ENCODE data around the gene TXN2.
"Not testable (repeated sequence)": the region's sequence is repeated elsewhere in the genome, so short reads cannot be mapped to it uniquely, and the experiment has no call there.

The TXN2 gene, protein sequence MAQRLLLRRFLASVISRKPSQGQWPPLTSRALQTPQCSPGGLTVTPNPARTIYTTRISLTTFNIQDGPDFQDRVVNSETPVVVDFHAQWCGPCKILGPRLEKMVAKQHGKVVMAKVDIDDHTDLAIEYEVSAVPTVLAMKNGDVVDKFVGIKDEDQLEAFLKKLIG

GRCh38 chr22:36481393-36482168, at the start of gene TXN2:
Gene TXN2 (minus strand): TSS chr22:36481640. CDS start chr22:36480837, 803 bp downstream.
- DNase-seq (ENCODE audit: low read depth in 2 of 2): peak; percentile 85 to 94

DNA sequence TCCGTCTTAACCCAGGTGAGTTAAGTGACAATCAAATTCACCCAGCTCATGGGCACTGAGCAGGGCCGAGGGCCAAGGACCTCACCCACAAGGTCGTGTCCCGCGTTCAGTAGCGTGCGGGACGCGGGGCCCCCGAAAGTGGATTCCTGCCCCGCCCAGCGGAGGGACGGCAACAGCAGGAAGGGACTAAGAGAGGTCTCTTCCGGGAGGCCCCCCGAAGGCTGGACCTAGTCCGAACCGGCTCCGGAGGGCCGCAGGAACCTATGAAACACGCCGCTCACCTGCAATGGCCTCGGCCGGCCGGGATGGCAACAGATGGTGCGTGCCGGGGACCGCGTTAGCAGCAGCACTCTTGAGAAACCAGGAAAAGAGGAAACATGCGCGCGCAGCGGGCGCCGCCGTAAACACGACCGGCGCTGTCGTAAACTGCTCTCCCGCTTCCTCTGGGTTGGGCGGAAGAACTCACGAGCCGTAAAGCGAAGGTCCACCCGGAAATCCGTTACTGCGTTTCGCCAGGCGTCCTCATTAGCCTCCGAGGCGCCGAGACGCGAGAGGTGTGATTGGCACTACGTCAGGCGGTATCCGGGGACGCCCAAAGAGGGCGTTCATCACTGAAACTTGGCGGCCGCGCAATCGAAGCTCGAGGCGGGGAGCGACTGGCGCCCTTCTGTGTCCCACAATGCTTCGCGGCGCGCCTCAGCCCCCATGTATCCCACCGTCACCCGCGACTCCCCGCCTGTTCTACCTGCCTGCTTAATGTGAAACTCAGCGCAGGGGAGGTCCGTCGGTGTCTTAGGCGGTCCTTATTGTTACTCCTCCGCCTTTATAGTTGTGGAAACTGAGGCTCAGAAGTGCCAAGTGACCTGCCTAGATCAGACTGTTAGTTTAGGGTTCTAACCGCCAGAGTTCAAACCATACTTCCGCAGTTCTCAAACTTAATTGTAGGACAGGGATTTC, 47.6 kb upstream of the TXN2 start, which contains the start of gene EIF3D:
TSS of gene EIF3D (minus strand) at position 372 of the 957 bp plus-strand sequence. CDS start 3,045 bp downstream, outside the sequence.
- DNase-seq (ENCODE audit: low read depth in 2 of 2): peak; percentile 97 to 98

- no peak for DNase-seq (ENCODE audit: low read depth in 2 of 2)
These were observed 46.9 kb upstream of the TXN2 start for GRCh38 chr22:36528341-36528740.

GRCh38 chr22:36522662-36523061, 41.2 kb upstream of the TXN2 start:
- DNase-seq (ENCODE audit: low read depth in 2 of 2): no peak

DNA sequence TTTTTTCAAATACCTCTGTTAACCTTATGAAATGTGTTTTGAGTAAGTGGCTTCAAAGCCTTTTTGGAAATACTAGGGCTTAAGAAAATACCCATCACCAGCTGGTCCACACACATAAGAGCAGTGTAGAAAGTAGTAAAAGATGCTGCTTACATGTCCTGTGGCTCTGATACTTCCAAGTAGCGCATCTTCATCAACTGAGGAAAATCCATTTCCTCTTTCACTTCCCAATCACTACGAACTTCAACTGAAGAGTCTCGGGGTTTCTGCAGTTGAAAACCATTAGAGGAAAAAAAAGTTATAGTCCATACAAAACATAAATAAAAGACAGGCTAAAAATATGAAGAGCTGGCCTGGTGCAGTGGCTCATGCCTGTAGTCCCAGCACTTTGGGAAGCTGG, 39.0 kb upstream of the TXN2 start:
- DNase-seq (ENCODE audit: low read depth in 2 of 2): no peak

- DNase-seq (ENCODE audit: low read depth in 2 of 2): not testable (repeated sequence)
These were observed 38.5 kb upstream of the TXN2 start for GRCh38 chr22:36519906-36520305.

DNA sequence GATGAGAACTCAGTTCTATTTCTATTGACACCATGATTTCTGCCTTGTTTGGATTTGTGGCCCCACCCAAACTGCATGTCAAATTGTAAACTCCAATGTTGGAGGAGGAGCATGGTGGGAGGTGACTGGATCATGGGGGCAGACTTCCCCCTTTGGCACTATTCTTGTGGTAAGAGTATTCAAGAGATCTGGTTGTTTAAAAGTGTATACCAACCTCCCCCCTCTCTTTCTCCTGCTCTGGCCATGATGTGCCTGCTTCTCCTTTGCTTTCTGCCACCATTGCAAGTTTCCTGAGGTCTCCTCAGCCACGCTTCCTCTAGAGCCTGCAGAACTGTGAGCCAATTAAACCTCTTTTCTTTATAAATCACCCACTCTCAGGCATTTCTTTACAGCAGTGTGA, 33.3 kb upstream of the TXN2 start:
- no peak for DNase-seq (ENCODE audit: low read depth in 2 of 2)

- no peak for DNase-seq (ENCODE audit: low read depth in 2 of 2)
These were observed 31.6 kb upstream of the TXN2 start for GRCh38 chr22:36512991-36513390.

- DNase-seq (ENCODE audit: low read depth in 2 of 2): no peak
These were observed 30.9 kb upstream of the TXN2 start for GRCh38 chr22:36512333-36512732.

DNA sequence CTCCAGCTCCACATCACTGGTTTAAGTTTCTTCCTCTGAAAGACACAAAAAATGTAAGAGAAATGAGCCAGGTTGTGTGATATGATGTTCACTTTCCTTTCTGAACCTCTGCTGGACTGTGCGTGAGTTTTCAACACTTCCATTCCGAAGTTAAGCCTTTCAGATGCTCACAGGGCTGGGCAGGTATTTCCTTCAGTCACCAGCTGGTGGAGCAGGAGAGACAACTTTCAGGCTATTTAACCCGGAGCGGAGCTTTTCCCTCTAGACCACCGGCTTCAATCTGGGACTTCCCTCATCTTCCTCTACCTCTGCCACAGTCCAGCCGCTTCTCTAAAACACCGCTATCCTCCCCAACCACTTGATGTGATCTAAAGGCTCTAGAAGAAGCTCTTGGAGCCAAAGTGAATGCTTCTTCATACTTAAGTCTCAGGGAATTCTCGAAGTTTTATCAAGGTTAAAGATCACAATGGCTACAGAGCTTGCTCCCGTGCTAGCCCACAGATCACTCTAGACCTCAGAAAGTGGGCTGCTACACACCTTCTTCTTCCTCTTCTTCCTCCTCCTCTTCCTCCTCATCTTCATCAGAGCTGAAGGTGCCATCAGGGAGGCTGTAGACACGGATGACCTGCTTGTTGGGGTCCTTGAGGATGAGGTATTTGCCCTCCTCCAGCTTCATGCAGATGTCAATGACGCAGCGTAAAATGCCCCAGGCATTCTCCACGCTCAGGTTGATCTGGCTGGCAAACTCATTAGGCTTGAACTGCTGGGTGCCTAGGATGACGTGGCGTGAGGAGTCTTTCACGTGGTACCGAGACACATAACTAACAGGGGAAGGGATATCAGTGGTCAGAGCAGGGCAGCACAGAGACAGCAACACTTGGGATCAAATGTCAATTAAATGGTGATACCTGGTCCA, 29.8 kb upstream of the TXN2 start:
- DNase-seq (ENCODE audit: low read depth in 2 of 2): no peak

- DNase-seq (ENCODE audit: low read depth in 2 of 2): no peak
These were observed 28.9 kb upstream of the TXN2 start for GRCh38 chr22:36510384-36510783.

DNA sequence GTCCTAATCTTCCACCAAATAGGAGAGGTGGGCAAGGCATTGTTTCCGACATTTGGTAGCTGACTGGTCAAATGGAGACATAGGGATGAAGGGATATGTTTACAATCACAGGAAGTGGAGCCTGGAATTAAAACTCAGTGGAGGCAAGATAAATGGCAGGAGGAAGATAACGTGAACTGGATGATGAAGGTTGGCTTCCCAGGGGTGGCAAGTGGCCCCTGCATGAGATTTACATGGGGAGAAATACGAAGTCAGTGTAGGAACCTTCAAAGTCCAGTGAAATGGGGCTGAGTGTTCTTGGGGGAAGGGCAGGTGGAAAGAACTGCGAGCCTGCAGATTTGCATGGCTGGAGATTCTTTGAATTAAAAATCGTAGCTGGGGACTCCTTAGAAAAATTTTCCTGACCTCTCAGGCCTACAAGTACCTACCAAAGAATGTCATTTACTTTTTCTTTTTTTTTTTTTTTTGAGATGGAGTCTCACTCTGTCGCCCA, 26.1 kb upstream of the TXN2 start:
- no peak for DNase-seq (ENCODE audit: low read depth in 2 of 2)

GRCh38 chr22:36506637-36507517, 25.4 kb upstream of the TXN2 start, which contains the start of gene FOXRED2:
Gene FOXRED2 (minus strand): TSS chr22:36507040. CDS start chr22:36506422, 618 bp downstream.
- DNase-seq (ENCODE audit: low read depth in 2 of 2): peak; percentile 69 to 78

DNA sequence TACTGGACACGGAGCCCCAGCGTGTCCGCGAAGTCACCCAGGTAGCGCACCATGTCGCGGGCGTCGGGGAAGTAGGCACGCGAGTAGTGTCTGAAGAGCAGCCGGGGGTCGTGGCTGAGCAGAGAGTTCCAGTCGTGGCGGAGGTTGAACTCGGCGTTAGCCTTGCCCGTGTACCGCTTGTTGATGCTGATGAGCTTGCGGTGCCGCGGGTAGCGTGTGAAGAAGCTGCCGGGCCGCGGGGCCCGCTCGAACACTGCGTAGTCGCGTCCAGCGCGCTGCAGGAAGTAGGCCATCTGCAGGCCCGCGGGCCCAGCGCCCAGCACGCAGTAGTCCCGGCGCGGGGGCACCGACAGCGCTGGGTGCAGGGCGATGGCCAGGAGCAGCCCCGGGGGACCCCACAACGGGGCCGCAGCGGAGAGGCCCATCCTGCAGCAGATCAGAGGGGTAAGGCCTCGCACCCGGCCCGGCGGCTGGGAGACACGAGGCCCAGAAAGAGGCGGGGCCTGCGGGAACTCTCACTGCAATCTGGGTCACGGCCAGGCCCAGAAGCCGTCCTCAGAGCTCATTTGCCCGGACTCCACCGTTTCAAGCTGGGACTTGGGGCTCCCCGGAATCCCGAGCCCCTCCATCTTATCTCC, 24.7 kb upstream of the TXN2 start:
- DNase-seq (ENCODE audit: low read depth in 2 of 2): no peak

GRCh38 chr22:36497910-36498665, 16.6 kb upstream of the TXN2 start:
- no peak for DNase-seq (ENCODE audit: low read depth in 2 of 2)

GRCh38 chr22:36493690-36494110, 12.3 kb upstream of the TXN2 start:
- no peak for DNase-seq (ENCODE audit: low read depth in 2 of 2)

- no peak for DNase-seq (ENCODE audit: low read depth in 2 of 2)
These were observed 10.7 kb upstream of the TXN2 start for GRCh38 chr22:36492109-36492508.

GRCh38 chr22:36491155-36491554, 9.7 kb upstream of the TXN2 start:
- DNase-seq (ENCODE audit: low read depth in 2 of 2): no peak

Measured in stimulated activated CD8-positive, alpha-beta memory T cell treated with anti-CD3 and anti-CD28 coated beads, Interleukin-15, amount 100 ng/mL, for 4 hours (primary cell).